Measurements from ENCODE around the gene GPR160. TPM values are rescaled to one million over a fixed set of nuclear protein-coding genes. Genes with fewer than 3 reads are reported as not detected.

The GPR160 gene
- total RNA-seq, 1 experiment from 2014 or later: 15.7 TPM

GRCh38 chr3:170081079-170081741 is 43.4 kb downstream of the GPR160 start:
- BruUV-seq (replicated peaks): no TSS peak
- Histone ChIP-seq H3K4me3 (ENCODE audit: low read length) (no peak overlapping the region), H3K27ac (ENCODE audit: low read length) (no peak overlapping the region), H3K9ac (ENCODE audit: low read length) (no peak overlapping the region), H3K9me3 (ENCODE audit: low read length) (no peaks in the 10 kb centered on the region), H3F3A (ENCODE audit: low read length, unreplicated experiment) (no peaks in the 10 kb centered on the region), H3K27me3 (ENCODE audit: low read length) (no peaks in the 10 kb centered on the region), H2AFZ (ENCODE audit: low read length) (no peak overlapping the region), H4K20me1 (ENCODE audit: low read length) (no peaks in the 10 kb centered on the region), H3K4me1 (ENCODE audit: insufficient read depth, low read length) (no peaks in the 10 kb centered on the region; the same call in 1 of the 2 replicates), H3K79me2 (ENCODE audit: low read length) (no peaks in the 10 kb centered on the region), H3K36me3 (ENCODE audit: low read depth, low read length) (peaks cover 15% of the 10 kb centered on the region), H3K4me2 (ENCODE audit: low read length) (no peak overlapping the region), H3K9me2 (replicated peaks; ENCODE audit: low read length) (no peaks in the 10 kb centered on the region)
- ATAC-seq: no peak
- CTCF ChIA-PET: no interaction called here
- POLR2A ChIA-PET (ENCODE audit: unreplicated experiment): no interaction called here
- DNase-seq: no peak
- intact Hi-C loops (cut with micrococcal nuclease): no loop called here
- TF ChIP-seq EZH2 (IDR thresholded peaks at IDR 0.05; ENCODE audit: low read length, unreplicated experiment) (no peak), EZH2phosphoT487 (IDR thresholded peaks at IDR 0.05; ENCODE audit: borderline replicate concordance, low read length) (no peak)
- TF ChIP-seq, protein P1, sequence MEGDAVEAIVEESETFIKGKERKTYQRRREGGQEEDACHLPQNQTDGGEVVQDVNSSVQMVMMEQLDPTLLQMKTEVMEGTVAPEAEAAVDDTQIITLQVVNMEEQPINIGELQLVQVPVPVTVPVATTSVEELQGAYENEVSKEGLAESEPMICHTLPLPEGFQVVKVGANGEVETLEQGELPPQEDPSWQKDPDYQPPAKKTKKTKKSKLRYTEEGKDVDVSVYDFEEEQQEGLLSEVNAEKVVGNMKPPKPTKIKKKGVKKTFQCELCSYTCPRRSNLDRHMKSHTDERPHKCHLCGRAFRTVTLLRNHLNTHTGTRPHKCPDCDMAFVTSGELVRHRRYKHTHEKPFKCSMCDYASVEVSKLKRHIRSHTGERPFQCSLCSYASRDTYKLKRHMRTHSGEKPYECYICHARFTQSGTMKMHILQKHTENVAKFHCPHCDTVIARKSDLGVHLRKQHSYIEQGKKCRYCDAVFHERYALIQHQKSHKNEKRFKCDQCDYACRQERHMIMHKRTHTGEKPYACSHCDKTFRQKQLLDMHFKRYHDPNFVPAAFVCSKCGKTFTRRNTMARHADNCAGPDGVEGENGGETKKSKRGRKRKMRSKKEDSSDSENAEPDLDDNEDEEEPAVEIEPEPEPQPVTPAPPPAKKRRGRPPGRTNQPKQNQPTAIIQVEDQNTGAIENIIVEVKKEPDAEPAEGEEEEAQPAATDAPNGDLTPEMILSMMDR (conservative IDR thresholded peaks at IDR 0.05; ENCODE audit: low read depth, low read length): no peak

DNA sequence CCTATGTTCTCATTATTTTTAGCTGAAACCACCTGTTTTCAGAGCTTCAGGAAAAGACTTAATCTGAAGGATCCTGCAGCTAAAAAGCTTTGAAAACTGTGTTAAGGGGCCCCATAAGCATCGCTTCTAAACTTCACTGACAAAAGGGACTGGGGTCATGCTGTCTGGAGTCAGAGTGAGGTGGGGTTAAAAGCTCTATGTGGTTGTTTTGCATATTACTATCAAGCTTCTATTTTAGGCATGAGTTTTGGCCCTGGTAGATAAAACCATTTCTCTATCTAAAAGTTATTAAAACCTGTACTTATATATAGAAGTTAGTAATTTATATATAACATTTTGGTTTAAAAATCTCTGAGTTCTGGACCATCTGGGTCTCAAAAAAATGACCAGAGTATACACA is 45.5 kb downstream of the GPR160 start:
- H3K36me3 ChIP-seq (ENCODE audit: low read depth, low read length): peaks cover 20% of the 10 kb centered on the region

GRCh38 chr3:170085396-170085795 is 47.6 kb downstream of the GPR160 start:
- DNase-seq (no peak), ATAC-seq (no peak)
- no TSS peak for BruUV-seq (replicated peaks)
- Histone ChIP-seq H3K4me2 (ENCODE audit: low read length) (no peak overlapping the region), H3K9ac (ENCODE audit: low read length) (no peak overlapping the region), H3K4me1 (ENCODE audit: insufficient read depth, low read length) (no peaks in the 10 kb centered on the region), H3F3A (ENCODE audit: low read length, unreplicated experiment) (no peaks in the 10 kb centered on the region), H3K4me3 (ENCODE audit: low read length) (no peak overlapping the region), H4K20me1 (ENCODE audit: low read length) (no peaks in the 10 kb centered on the region), H3K36me3 (ENCODE audit: low read depth, low read length) (peaks cover 26% of the 10 kb centered on the region), H3K9me2 (replicated peaks; ENCODE audit: low read length) (no peaks in the 10 kb centered on the region), H3K9me3 (ENCODE audit: low read length) (no peaks in the 10 kb centered on the region), H3K27ac (ENCODE audit: low read length) (no peak overlapping the region), H3K79me2 (ENCODE audit: low read length) (no peaks in the 10 kb centered on the region), H2AFZ (ENCODE audit: low read length) (no peak overlapping the region), H3K27me3 (ENCODE audit: low read length) (no peaks in the 10 kb centered on the region)
- TF ChIP-seq EZH2phosphoT487 (IDR thresholded peaks at IDR 0.05; ENCODE audit: borderline replicate concordance, low read length) (no peak), EZH2 (IDR thresholded peaks at IDR 0.05; ENCODE audit: low read length, unreplicated experiment) (no peak)
- TF ChIP-seq, protein P1 (conservative IDR thresholded peaks at IDR 0.05; ENCODE audit: low read depth, low read length): no peak
- ChIA-PET CTCF (no interaction called here), POLR2A (ENCODE audit: unreplicated experiment) (interaction anchor here (0.6 kb wide), 1 partner anchor 614 kb away, joined by 5 read pairs; no protein-coding TSS in a partner anchor)
- intact Hi-C loops (cut with micrococcal nuclease): no loop called here

More for the DNA sequence above, 45.5 kb downstream of the GPR160 start:
- no peak overlapping the region for H3K9ac ChIP-seq (ENCODE audit: low read length)
- no peak overlapping the region for H3K4me3 ChIP-seq (ENCODE audit: low read length)
- H3K9me3 ChIP-seq (ENCODE audit: low read length): no peaks in the 10 kb centered on the region
- intact Hi-C loops (cut with micrococcal nuclease): no loop called here
- ChIA-PET CTCF (no interaction called here), POLR2A (ENCODE audit: unreplicated experiment) (no interaction called here)
- no peak overlapping the region for H3K27ac ChIP-seq (ENCODE audit: low read length)
- H3K9me2 ChIP-seq (replicated peaks; ENCODE audit: low read length): no peaks in the 10 kb centered on the region
- H3K4me1 ChIP-seq (ENCODE audit: insufficient read depth, low read length): no peaks in the 10 kb centered on the region
- no TSS peak for BruUV-seq (replicated peaks)
- ATAC-seq (no peak), DNase-seq (no peak)
- H4K20me1 ChIP-seq (ENCODE audit: low read length): no peaks in the 10 kb centered on the region
- H3F3A ChIP-seq (ENCODE audit: low read length, unreplicated experiment): no peaks in the 10 kb centered on the region
- no peaks in the 10 kb centered on the region for H3K79me2 ChIP-seq (ENCODE audit: low read length)
- H2AFZ ChIP-seq (ENCODE audit: low read length): no peak overlapping the region
- H3K27me3 ChIP-seq (ENCODE audit: low read length): no peaks in the 10 kb centered on the region
- TF ChIP-seq EZH2phosphoT487 (IDR thresholded peaks at IDR 0.05; ENCODE audit: borderline replicate concordance, low read length): no peak
- TF ChIP-seq EZH2 (IDR thresholded peaks at IDR 0.05; ENCODE audit: low read length, unreplicated experiment): no peak
- TF ChIP-seq, protein P1 (conservative IDR thresholded peaks at IDR 0.05; ENCODE audit: low read depth, low read length): no peak
- H3K4me2 ChIP-seq (ENCODE audit: low read length): no peak overlapping the region

Data from PC-3 (cell line).